ENCODE measurements around the gene SEL1L. TPM values are rescaled to one million over a fixed set of nuclear protein-coding genes. Genes with fewer than 3 reads are reported as not detected.
"Not testable (repeated sequence)": the region's sequence is repeated elsewhere in the genome, so short reads cannot be mapped to it uniquely, and the experiment has no call there.

Gene SEL1L
- polyA plus RNA-seq, 3 donors from 2014 or later, result 29.3 to 41.7 (median 31.0) TPM

DNA sequence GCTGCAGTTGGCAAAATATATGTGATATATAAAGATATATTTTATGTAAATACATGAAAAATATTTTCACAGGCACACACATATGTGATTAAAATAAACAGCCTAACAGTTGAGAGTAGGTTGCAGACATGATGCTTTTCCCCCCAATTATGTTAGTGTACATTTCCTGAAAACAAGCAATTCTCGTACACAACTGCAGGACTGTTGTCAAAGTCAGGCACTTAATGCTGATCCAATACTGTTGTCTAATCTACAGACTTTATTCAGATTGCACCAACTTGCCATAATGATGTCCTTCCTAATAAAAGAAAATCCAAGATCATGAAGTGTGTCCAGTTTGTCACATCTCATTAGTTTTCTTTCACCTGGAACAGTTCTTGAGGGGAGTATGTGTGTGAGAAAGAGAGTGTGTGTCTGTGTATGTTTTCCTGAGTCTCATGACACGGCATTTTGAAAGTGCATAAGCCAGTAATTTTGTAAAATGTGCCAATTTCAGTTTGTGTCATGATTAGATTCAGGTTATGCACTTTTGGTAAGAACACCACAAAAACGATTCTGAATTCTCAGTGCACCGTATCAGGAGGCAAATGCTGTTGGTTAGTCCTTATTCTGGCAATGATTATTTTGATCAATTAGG is 16.5 kb upstream of the SEL1L start:
- H3K4me1 Mint-ChIP-seq, result no peaks in the 10 kb centered on the region
- peaks cover 4 to 10% (median 4%) of the 10 kb centered on the region in 3 donors for H3K27me3 Mint-ChIP-seq (ENCODE audit: low read depth in 3 of 3)
- no peak overlapping the region for H3K27ac Mint-ChIP-seq
- H3K9me3 Mint-ChIP-seq, result peaks cover 0 to 2% (median 0%) of the 10 kb centered on the region in 6 donors
- no peak for DNase-seq
- no peak overlapping the region for H3K4me3 Mint-ChIP-seq
- H3K36me3 Mint-ChIP-seq, result no peaks in the 10 kb centered on the region

- not testable (repeated sequence) for H3K9me3 Mint-ChIP-seq, H3K4me1 Mint-ChIP-seq, H3K36me3 Mint-ChIP-seq, H3K27ac Mint-ChIP-seq, DNase-seq, H3K4me3 Mint-ChIP-seq
- H3K27me3 Mint-ChIP-seq (ENCODE audit: low read depth in 3 of 3), result peaks cover 11 to 25% (median 17%) of the 10 kb centered on the region in 3 donors
Measured at GRCh38 chr14:81541206-81541605, 7.6 kb upstream of the SEL1L start.

DNA sequence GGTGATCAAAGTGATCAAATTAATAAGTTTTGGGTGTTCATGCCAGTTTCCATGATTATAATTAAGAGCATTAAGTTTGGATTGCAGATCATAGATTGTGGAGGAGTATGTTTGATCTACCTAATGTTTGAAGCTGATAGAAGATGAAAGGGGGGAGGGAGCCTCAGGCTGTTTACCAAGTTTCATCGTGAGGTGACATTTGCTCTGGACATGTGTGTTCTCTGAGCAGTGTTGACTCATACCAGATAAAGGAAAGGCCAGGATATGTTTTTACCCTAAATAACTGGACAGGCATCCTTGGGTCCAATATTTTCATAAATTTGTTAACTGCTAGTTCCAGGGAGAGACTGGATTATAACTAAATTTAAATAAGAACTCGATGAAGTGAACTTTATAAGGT is 3.5 kb upstream of the SEL1L start:
- no peak overlapping the region for H3K4me3 Mint-ChIP-seq
- peaks cover 15 to 33% of the 10 kb centered on the region in 2 donors for H3K4me1 Mint-ChIP-seq
- H3K9me3 Mint-ChIP-seq, result peaks cover 0 to 9% (median 3%) of the 10 kb centered on the region in 6 donors

GRCh38 chr14:81536241-81536771 is 2.7 kb upstream of the SEL1L start:
- peaks cover 0 to 4% (median 0%) of the 10 kb centered on the region in 3 donors for H3K36me3 Mint-ChIP-seq
- H3K4me3 Mint-ChIP-seq, result no peak overlapping the region
- no peak overlapping the region for H3K27ac Mint-ChIP-seq
- peaks cover 23 to 42% of the 10 kb centered on the region in 2 donors for H3K4me1 Mint-ChIP-seq
- no peak for DNase-seq
- peaks cover 12 to 15% (median 14%) of the 10 kb centered on the region in 3 donors for H3K27me3 Mint-ChIP-seq (ENCODE audit: low read depth in 3 of 3)
- H3K9me3 Mint-ChIP-seq, result peaks cover 0 to 9% (median 3%) of the 10 kb centered on the region in 6 donors

More for the DNA sequence above, 3.5 kb upstream of the SEL1L start:
- Mint-ChIP-seq H3K27ac (no peak overlapping the region), H3K36me3 (peaks cover 0 to 4% (median 0%) of the 10 kb centered on the region in 3 donors), H3K27me3 (ENCODE audit: low read depth in 3 of 3) (peaks cover 13 to 22% (median 17%) of the 10 kb centered on the region in 3 donors)
- no peak for DNase-seq

GRCh38 chr14:81535396-81536164 is 1.9 kb upstream of the SEL1L start:
- Mint-ChIP-seq H3K9me3 (peaks cover 0 to 9% (median 3%) of the 10 kb centered on the region in 6 donors), H3K27ac (peak overlapping the region in 2 of 6 donors; percentile 4 to 7), H3K4me3 (no peak overlapping the region), H3K4me1 (peaks cover 25 to 49% of the 10 kb centered on the region in 2 donors), H3K36me3 (peaks cover 0 to 4% (median 0%) of the 10 kb centered on the region in 3 donors), H3K27me3 (ENCODE audit: low read depth in 3 of 3) (peaks cover 12 to 15% (median 14%) of the 10 kb centered on the region in 3 donors)
- no peak for DNase-seq

DNA sequence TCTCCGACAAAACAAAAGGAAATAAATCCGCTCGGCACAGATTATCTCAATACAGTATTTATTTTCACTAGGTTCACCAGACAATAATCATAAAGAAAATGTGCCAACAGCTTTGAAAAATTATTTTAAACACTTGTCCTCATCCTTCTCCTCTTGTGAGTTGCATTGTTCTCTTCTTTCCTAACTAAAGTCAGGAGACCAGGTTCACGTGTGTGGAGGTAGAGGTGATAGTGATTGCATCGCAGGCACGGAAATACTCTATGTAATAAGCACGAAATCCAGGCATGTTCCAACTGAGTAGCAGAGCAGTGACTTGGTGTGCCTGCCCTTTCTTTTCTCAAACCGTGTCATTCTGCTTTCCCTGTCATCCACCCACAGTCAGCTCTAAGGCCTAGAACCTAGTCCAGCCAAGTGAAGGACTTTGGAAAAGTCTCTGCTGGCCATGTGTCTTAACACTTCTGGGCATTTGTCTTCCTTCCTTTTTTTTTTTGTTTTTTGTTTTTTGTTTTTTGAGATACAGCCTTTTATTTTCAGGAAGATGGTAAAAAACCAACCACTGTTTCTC is 939 bp upstream of the SEL1L start:
- Mint-ChIP-seq H3K27me3 (ENCODE audit: low read depth in 3 of 3) (peaks cover 7 to 12% (median 8%) of the 10 kb centered on the region in 3 donors), H3K27ac (peak overlapping the region in 4 of 6 donors; percentile 30 to 93 (median 48)), H3K4me3 (peak overlapping the region in 1 of 5 donors; percentile 27), H3K4me1 (peaks cover 33 to 59% of the 10 kb centered on the region in 2 donors), H3K36me3 (peaks cover 0 to 4% (median 0%) of the 10 kb centered on the region in 3 donors), H3K9me3 (peaks cover 0 to 9% (median 3%) of the 10 kb centered on the region in 6 donors)
- no peak for DNase-seq

DNA sequence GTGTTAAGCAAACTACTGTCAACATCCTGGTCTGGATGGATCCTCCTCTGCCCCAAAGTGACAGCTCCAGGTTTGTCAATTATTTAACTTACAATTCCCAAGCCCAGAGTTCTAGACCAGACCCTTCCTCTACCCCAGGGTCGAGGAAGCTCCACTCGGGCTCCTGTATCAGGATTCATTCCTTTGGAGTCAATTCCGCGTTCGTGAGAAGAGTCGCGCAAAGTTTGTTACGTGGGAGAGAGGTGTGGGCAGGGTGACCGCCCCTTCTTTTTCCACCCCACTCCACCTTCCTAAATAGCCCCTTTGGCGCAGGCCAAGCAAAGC is 479 bp downstream of the SEL1L start:
- no peak for DNase-seq
- Mint-ChIP-seq H3K36me3 (peaks cover 0 to 4% (median 0%) of the 10 kb centered on the region in 3 donors), H3K9me3 (peaks cover 0 to 7% (median 3%) of the 10 kb centered on the region in 6 donors)

GRCh38 chr14:81529391-81529790 is 4.3 kb downstream of the SEL1L start:
- Mint-ChIP-seq H3K9me3 (no peaks in the 10 kb centered on the region), H3K4me3 (no peak overlapping the region), H3K27ac (peak overlapping the region in 1 of 6 donors; percentile 23), H3K4me1 (peaks cover 56 to 84% of the 10 kb centered on the region in 2 donors), H3K36me3 (peaks cover 0 to 17% (median under 1%) of the 10 kb centered on the region in 3 donors), H3K27me3 (ENCODE audit: low read depth in 3 of 3) (peaks cover 4 to 8% (median 7%) of the 10 kb centered on the region in 3 donors)
- DNase-seq, result no peak

More for the DNA sequence above, 479 bp downstream of the SEL1L start:
- Mint-ChIP-seq H3K4me1 (peaks cover 43 to 73% of the 10 kb centered on the region in 2 donors), H3K27ac (peak overlapping the region; percentile 87 to 95 (median 92)), H3K27me3 (ENCODE audit: low read depth in 3 of 3) (peaks cover 4 to 12% (median 8%) of the 10 kb centered on the region in 3 donors), H3K4me3 (peak overlapping the region; percentile 93 to 98 (median 95))

- H3K4me3 Mint-ChIP-seq, result no peak overlapping the region
- H3K27me3 Mint-ChIP-seq (ENCODE audit: low read depth in 3 of 3), result no peaks in the 10 kb centered on the region
- H3K36me3 Mint-ChIP-seq, result peaks cover 6 to 26% (median 12%) of the 10 kb centered on the region in 3 donors
- H3K4me1 Mint-ChIP-seq, result peaks cover 46 to 66% of the 10 kb centered on the region in 2 donors
- DNase-seq, result no peak
- no peaks in the 10 kb centered on the region for H3K9me3 Mint-ChIP-seq
- peak overlapping the region in 2 of 6 donors; percentile 6 to 7 for H3K27ac Mint-ChIP-seq
Measured at GRCh38 chr14:81525129-81525528, 8.5 kb downstream of the SEL1L start.

- Mint-ChIP-seq H3K36me3 (peaks cover 6 to 38% (median 19%) of the 10 kb centered on the region in 3 donors), H3K4me3 (no peak overlapping the region), H3K27ac (peak overlapping the region in 3 of 6 donors; percentile 3 to 28 (median 25)), H3K9me3 (no peaks in the 10 kb centered on the region), H3K4me1 (peaks cover 48 to 66% of the 10 kb centered on the region in 2 donors), H3K27me3 (ENCODE audit: low read depth in 3 of 3) (no peaks in the 10 kb centered on the region)
- no peak for DNase-seq
Measured at GRCh38 chr14:81523616-81524015, 10.0 kb downstream of the SEL1L start.

DNA sequence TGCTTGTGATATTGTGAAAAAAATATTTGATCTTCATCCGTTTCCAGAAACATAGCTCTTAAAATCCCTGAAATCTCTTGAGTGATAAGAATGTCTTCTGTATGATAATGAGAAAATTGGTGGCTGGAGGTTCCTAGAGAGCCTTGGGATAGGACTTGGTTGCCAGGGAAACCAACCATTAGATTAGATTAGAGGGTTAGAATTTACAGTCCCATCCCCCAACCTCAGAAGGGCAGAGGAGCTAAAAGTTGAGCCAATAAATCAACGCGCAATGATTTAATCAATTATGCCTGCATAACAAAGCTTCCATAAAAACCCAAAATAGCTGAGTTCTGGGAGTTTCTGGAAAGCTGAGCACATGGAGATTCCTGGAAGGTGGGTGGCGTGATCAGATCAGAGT is 10.6 kb downstream of the SEL1L start:
- Mint-ChIP-seq H3K27ac (peak overlapping the region in 1 of 6 donors; percentile 29), H3K27me3 (ENCODE audit: low read depth in 3 of 3) (peaks cover 0 to under 1% (median 0%) of the 10 kb centered on the region in 3 donors), H3K4me1 (peaks cover 42 to 60% of the 10 kb centered on the region in 2 donors), H3K9me3 (no peaks in the 10 kb centered on the region), H3K36me3 (peaks cover 6 to 38% (median 20%) of the 10 kb centered on the region in 3 donors), H3K4me3 (no peak overlapping the region)
- DNase-seq, result no peak

- Mint-ChIP-seq H3K27me3 (ENCODE audit: low read depth in 3 of 3) (peaks cover 0 to 3% (median 0%) of the 10 kb centered on the region in 3 donors), H3K4me3 (no peak overlapping the region), H3K4me1 (peaks cover 31 to 46% of the 10 kb centered on the region in 2 donors), H3K27ac (no peak overlapping the region), H3K9me3 (no peaks in the 10 kb centered on the region), H3K36me3 (peaks cover 10 to 33% (median 25%) of the 10 kb centered on the region in 3 donors)
- DNase-seq, result no peak
Measured at GRCh38 chr14:81521356-81521755, 12.3 kb downstream of the SEL1L start.

DNA sequence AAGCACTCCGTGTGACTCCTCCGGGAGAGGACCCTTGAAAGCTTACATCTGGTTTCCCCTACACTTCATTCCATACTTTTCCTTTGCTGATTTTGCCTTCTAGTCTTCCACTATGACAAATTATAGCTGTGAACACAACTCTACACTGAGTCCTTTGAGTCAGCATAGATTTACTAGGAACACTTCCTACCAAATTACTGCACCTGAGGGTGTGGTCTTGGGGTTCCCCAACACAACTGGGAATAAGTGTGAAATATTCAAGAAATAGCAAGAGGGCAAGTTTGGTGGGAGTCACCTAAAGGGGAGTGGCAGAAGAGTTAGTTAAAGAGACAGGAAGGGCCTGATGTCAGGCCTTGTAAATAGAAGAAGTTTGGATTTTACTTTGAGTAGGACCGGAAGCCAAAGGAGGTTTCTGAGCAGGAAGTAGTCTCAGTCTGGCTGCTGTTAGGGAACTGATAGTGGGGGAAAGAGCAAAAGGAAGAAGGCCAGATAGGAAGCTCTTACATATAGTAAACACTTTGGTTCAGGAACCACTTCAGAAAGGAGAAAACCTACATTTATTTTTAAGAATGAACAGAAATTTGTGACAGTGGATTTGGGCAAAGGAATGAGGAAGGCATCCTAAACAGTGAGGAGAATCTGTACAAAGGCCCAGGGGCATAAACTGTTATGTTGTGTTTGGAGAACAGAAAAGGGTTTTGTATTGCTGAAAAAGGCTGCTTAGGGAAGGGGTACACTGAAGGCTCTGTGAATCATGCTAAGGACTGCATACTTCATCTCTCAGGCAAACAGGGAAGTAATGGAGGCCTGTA is 14.2 kb downstream of the SEL1L start:
- Mint-ChIP-seq H3K27ac (peak overlapping the region; percentile 65 to 89 (median 79)), H3K4me1 (peaks cover 31 to 41% of the 10 kb centered on the region in 2 donors)
- DNase-seq, result no peak

More for the DNA sequence above, 14.2 kb downstream of the SEL1L start:
- Mint-ChIP-seq H3K36me3 (peaks cover 10 to 35% (median 29%) of the 10 kb centered on the region in 3 donors), H3K4me3 (peak overlapping the region in 4 of 5 donors; percentile 6 to 39 (median 10)), H3K27me3 (ENCODE audit: low read depth in 3 of 3) (peaks cover 0 to 3% (median 0%) of the 10 kb centered on the region in 3 donors), H3K9me3 (no peaks in the 10 kb centered on the region)
